Kidney glomerular epithelial cell (primary cell): ENCODE measurements around the gene SPEM3.
A peak's percentile ranks its signal among the peaks of the same experiment; 100 is the strongest.

Experiments
- DNase-seq: peaks from one replicate; lab custom pipeline; 2025; lab: John Stamatoyannopoulos, UW

Gene SPEM3

DNA sequence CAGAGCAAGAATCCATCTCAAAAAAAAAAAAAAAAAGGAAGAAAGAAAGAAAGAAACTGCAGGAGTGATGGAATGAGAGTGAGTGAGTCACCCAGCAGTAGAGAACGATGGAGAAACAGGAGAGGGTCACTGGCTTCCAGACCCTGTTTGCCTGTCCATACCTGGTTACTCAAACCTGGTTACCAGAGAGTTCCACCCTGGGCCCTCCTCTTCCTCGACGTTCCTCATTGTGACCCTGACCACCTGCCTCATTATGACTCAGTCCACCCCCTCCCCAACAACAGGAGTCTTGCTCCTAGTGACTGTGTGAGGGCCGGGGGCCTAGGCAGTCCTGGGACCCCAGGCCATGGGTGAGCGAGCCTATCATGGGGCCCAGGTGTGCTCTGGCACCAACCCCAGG is at the start of gene SPEM3:
Gene SPEM3 (plus strand): TSS at position 301 of the 400 bp plus-strand sequence. CDS start 46 bp downstream, at position 347.
- DNase-seq, result no peak

GRCh38 chr17:7379134-7379533 is 49.5 kb upstream of the SPEM3 start:
- DNase-seq, result no peak

DNA sequence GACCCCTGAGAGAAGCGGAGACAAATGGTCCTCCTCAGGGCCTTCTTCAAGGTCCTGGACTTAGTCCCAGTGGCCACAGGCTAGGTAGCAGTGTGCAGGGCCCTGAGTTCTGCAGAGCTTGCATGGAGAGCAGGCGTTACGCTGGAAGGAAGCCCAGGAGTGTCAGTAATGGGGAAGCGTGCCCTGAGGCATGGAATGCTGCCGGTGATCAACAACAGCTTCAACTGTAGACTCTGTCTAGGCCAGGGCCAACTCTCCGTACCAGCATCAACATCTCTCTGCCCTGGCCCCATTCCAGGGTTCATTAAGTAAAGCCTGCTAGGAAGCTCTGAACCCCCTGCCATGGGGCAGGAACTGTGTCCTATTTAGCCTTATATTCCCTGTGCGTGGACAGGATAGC is 48.3 kb upstream of the SPEM3 start:
- DNase-seq, result no peak

DNA sequence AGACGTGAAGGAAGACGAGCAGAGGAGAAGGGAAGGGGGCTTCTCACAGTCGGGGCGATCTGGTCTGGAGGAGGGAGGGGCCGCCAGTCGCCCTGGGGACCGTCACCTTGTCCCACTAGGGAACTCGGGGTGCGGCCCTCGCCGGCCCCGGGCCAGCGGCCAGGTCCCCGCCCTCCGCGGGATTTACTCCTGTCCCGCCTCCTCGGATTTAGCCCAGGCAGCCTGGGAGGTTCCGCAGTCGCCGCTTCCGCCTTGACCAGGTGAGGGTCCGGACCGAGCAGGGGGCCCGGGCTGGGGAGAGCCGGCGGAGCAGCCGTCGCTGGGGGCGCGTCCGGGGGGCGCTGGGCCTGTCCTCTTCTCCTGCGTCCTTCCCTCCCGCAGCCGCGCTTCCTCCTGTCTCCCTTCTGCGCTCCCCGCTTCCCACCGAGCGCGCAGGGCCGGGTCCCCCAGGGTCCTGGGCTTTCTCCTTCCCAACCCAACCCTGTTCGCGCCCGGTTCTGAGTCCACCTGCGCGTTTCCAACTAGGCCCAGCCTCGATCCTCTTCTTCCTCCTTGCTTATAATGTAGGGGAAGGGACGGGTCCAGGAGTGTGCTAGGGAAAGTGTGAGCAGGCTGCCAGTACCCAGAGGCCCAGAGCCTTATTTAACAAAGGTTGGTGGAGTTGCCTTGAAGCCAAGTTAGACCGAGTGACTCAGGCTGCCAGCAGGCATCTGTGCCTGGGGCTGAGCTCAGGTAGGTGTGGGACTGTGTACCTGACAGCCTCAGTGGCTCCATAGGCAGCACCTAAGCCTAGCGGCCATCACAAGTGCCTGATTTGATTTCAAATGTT is 47.6 kb upstream of the SPEM3 start, which contains the start of gene TNK1:
Gene TNK1 (plus strand): TSS at position 235 of the 829 bp plus-strand sequence. CDS start 1,838 bp downstream, outside the sequence.
- DNase-seq, result no peak

DNA sequence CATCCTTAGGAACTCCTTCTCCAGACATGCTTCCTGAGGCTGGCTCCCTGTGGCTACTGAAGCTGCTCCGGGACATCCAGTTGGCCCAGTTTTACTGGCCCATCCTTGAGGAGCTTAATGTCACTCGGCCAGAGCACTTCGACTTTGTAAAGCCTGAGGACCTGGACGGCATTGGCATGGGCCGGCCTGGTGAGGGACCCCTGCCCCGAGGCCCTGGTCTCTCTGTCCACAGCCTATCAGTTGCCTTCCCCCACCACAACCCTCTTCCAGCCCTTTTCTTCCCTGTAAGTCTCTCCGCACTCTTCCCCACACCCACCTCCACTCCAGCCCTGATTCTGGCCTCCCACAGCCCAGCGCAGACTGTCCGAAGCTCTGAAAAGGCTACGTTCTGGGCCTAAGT is 45.8 kb upstream of the SPEM3 start:
- no peak for DNase-seq

- DNase-seq, result no peak
Observed at GRCh38 chr17:7383371-7383741, 45.3 kb upstream of the SPEM3 start.

GRCh38 chr17:7383742-7384488 is 44.7 kb upstream of the SPEM3 start:
- no peak for DNase-seq

DNA sequence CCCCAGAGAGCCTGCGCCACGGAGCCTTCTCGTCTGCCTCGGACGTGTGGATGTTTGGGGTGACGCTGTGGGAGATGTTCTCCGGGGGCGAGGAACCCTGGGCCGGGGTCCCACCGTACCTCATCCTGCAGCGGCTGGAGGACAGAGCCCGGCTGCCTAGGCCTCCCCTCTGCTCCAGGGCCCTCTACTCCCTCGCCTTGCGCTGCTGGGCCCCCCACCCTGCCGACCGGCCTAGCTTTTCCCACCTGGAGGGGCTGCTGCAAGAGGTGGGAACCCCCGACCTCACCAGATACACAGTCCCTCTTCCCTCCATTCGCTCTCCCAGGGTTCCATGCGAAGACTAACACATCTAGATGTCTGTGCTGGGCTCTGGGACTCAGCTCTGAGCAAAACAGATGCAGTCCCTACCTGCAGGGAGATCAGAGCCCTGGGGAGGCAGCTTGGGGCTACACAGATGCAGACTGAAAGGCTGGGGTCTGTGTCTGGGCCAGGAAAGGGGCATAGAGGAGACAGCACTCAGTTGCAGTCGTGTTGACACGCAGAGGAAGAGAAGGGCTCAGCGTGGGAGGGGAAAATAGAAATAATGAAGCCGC is 44.1 kb upstream of the SPEM3 start:
- DNase-seq, result no peak

DNA sequence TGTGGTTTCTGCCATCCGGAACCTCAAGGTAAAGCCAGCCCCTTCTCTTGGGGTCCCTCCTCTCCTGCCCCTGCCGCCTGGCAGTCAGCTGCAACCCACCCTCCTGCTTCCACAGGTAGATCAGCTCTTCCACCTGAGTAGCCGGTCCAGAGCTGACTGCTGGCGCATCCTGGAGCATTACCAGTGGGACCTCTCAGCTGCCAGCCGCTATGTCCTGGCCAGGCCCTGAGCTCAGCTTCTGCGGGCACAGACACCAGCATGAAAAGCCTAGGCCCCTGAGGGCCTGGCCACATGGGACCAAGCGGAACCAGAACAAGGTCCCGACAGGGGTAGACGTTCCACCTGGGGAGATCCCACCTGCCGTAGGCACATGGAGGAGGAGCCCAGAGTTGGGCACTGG is 39.8 kb upstream of the SPEM3 start:
- DNase-seq, result no peak

GRCh38 chr17:7389924-7390910 is 38.4 kb upstream of the SPEM3 start:
- no peak for DNase-seq

- DNase-seq, result no peak
Observed at GRCh38 chr17:7391307-7391706, 37.4 kb upstream of the SPEM3 start.

DNA sequence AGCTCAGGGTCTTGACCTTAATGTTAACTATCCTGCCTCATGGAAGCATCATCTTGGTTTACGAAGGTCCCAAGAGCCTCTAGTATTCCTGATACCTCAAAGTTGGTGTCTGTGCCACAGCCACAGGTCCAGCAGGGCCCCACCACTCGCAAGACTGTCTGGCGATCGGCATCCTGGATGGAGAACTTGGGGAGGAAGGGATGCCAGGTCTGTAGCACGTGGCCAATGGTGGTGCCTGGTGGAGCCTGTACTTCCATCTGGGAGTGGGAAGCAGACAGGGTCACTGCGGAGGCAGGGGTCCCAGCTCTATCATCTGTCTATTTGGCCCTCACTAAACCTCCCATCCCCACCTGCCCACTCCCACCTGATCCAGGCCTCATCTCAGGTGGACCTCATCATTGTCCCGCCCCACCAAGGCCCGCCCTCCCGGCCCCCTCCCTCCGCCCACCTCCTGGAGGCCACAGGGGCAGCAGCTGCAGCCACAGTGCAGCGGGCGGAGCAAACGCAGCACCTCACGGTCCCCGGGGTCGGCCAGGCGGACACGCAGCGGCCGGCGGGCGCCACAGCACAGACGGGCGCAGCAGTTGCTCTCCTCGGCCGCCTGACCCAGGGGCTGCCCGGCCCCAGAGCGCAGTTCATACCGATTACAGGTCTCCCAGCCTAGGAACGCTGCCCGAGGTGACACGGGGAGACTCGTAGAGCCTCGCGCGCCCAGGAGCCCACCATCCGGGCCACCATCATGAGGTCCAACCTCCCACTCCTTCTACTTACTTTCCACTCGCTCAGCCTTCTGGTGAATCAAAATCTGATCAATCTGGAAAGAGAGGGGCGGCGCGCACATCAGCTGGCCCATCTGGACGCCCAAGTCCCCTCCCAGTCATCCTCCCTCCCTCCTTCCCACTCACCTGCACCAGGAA is 35.7 kb upstream of the SPEM3 start:
- DNase-seq, result no peak

DNA sequence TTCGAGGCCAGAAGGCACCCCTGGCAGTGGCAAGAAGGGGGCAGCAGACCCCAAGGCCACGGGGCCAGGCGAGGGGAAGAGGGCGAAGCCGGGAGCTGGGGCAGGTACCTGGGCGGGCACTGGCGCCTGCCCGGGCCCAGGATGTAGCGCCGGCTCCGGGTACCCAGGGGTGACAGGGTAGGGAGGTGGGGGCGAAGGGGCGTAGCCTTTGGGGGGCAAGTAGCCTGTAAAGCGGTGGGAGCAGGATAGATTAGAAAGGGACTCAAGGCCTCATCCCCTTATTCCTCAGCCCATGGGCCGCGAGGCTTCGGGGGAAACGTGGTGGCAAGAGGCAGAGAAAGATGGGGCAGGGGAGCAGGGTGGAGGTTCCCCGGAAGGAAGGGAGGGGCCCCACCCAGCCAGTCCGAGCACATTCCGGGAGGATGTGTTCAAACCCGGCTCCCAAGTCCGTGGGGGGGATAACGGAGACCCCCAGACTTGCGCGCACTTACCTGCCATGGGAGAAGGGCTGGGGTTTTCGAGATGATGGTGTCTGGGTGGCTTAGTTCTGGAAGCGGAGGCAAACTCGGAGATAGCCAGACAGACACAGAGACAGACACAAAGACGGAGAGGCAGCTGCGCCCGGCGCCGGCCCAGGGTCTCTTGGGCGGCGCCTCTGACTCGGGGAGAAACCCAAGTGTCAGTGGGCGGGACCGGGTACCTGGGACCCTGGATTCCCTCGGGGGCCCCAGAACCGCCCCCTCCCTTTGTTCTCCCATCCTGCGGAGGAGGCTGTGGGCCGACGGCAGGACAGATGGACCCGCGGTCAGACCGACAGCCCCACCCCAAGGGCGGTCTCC is 34.8 kb upstream of the SPEM3 start:
- DNase-seq, result no peak

- DNase-seq, result peak; percentile 58
Observed at GRCh38 chr17:7394452-7395191, 34.0 kb upstream of the SPEM3 start, which contains the start of gene PLSCR3. TSS of gene PLSCR3 (minus strand) at chr17:7394525. CDS start at chr17:7394110, 415 bp downstream.

DNA sequence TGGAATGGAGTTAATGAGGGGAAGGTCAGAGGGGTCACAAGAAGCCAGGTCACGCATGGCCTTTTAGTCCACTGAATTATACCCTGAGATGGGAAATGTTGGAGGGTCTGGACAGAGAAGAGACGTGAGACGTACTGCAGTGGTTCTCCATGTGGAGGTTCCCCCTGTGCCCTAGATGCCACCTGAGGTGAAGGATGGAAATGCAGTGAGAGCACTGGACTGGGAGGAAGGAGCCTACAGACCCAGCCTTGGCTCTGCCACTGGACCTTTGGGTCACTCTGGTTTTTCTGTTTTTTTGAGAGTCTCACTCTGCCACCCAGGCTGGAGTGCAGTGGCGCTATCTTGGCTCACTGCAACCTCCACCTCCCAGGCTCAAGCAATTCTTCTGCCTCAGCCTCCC is 32.5 kb upstream of the SPEM3 start:
- no peak for DNase-seq

DNA sequence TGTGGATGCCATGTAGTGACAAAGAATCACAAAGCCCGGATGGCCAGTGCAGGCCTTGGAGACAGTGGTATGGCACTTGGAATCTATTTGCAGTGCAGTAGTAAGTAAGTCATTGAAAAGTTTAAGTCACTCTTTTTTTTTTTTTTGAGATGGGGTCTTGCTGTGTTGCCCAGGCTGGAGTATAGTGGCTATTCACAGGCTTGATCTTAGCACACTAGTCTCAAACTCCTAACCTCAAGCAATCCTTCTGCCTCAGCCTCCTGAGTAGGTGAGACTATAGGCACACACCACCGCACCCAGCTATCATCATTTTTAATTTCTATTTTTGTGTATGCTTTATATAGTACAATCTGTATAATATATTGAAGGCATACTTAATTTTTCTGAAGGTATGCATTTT is 30.0 kb upstream of the SPEM3 start:
- no peak for DNase-seq

DNA sequence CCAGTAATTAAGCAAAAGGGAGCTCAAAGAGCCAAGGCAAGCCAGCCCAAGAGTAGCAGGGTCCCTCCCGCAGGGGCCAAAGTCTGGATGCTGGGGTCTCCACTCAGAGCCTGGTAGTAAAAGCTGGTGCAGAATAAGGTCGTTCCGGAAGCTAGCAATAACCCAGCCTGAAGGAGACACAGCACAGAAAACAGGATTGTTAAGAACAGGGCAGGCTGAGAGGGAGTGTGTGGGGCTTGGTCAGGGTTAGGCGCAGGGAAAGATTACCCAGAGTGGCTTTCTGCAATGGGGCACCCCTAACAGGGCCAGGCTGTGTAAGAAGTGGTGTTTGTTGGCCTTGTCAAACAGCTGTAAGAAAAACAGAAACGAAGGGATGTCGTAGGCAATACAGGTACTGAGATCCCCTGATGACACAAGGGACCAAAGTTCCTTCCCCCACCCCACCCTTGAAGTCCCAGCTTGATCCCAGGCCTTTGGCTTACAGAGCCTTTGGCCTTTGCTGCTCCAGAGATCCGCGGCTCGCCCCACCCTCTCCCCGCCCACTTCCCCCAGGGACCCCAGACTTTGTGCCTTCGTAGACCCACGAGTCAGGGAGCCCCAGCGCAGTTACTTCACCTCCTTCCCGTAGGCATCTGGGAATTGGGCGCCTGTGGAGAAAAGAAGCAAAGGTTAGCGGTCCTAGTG is 25.5 kb upstream of the SPEM3 start:
- DNase-seq, result no peak

DNA sequence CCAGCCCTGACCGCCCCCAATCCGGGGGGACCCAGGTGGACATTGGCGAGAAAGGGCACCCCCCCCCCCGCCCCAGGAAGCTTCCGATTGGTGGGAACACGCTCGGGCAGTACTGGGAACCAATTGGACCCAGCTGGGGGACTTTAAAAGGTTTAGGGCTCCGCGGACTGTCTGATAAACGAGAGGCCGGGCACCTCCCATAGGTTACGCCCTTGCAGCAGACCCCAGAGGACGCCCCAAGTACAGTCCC is 25.0 kb upstream of the SPEM3 start:
- peak; percentile 72 for DNase-seq
